ENCODE data around the gene LGALS7B. TPM values are rescaled to one million over a fixed set of nuclear protein-coding genes. Genes with fewer than 3 reads are reported as not detected.

The LGALS7B gene
- total and polyA plus RNA-seq, 2 donors (not counting 1 experiment from before 2014, with no cell fraction given): not detected

- no peak overlapping the region for H3K4me3 ChIP-seq (ENCODE audit: control extremely low read depth in 1 of 5, extremely low read depth in 1 of 5, insufficient read depth in 1 of 5, low read depth in 2 of 5, low read length in 4 of 5)
- intact Hi-C loops (cut with micrococcal nuclease): loop anchor here (10.0 kb wide), 1 partner anchor 64 kb away; no protein-coding TSS in a partner anchor
- no peak overlapping the region for H3K27ac ChIP-seq (ENCODE audit: low read length in 2 of 2)
- TF ChIP-seq EZH2 (IDR thresholded peaks at IDR 0.05; ENCODE audit: borderline replicate concordance, insufficient read depth, low read depth, low read length, poor library complexity, severe bottlenecking) (no peak), CTCF (IDR thresholded peaks at IDR 0.05) (no peak)
- no peak overlapping the region for H3K27ac Mint-ChIP-seq
- H3K79me2 ChIP-seq (ENCODE audit: control insufficient read depth, insufficient read depth, low read length): no peaks in the 10 kb centered on the region
- no peaks in the 10 kb centered on the region for H4K20me1 ChIP-seq (ENCODE audit: control insufficient read depth, insufficient read depth, low read length, poor library complexity, severe bottlenecking)
- no peaks in the 10 kb centered on the region for H3K9me3 ChIP-seq (ENCODE audit: control extremely low read depth in 1 of 3, control insufficient read depth in 2 of 3, insufficient read depth in 1 of 3, low read length in 2 of 3)
- H3K9ac ChIP-seq (ENCODE audit: low read length): no peak overlapping the region
- no peak overlapping the region for H3K4me3 Mint-ChIP-seq
- no peak for ATAC-seq (ENCODE audit: low read depth)
- ChIA-PET POLR2A (interaction anchor here (0.5 kb wide), 1 partner anchor 77 kb away, joined by 3 read pairs; no protein-coding TSS in a partner anchor), CTCF (interaction anchor here (1.2 kb wide), 1 partner anchor 89 kb away, joined by 4 read pairs; no protein-coding TSS in a partner anchor)
- H3K4me1 Mint-ChIP-seq: no peaks in the 10 kb centered on the region
- H3K27me3 ChIP-seq (replicated peaks in 1 of 4; ENCODE audit: control extremely low read depth in 1 of 4, control insufficient read depth in 3 of 4, insufficient read depth in 4 of 4, low read length in 3 of 4): no peaks in the 10 kb centered on the region
- H3K36me3 ChIP-seq (replicated peaks in 1 of 2; ENCODE audit: control extremely low read depth in 1 of 2, control insufficient read depth in 1 of 2, extremely low read depth in 1 of 2, insufficient read depth in 2 of 2, low read length in 1 of 2): no peaks in the 10 kb centered on the region
- H3K4me2 ChIP-seq (replicated peaks; ENCODE audit: low read depth, low read length, poor library complexity, severe bottlenecking): no peak overlapping the region
- no peak for DNase-seq
- WGBS (ENCODE audit: insufficient coverage): 100% methylated on average over 3 of the region's 10 CpGs
- no peaks in the 10 kb centered on the region for H3K27me3 Mint-ChIP-seq
- no peaks in the 10 kb centered on the region for H3K9me3 Mint-ChIP-seq (ENCODE audit: insufficient read depth)
- no peaks in the 10 kb centered on the region for H3K4me1 ChIP-seq (ENCODE audit: control insufficient read depth in 2 of 2, insufficient read depth in 2 of 2, low read length in 2 of 2)
- no peak overlapping the region for H2AFZ ChIP-seq (ENCODE audit: insufficient read depth, low read depth, low read length, poor library complexity, severe bottlenecking)
Measured at GRCh38 chr19:38799104-38799503, 10.1 kb downstream of the LGALS7B start.

GRCh38 chr19:38800577-38801347, 11.8 kb downstream of the LGALS7B start:
- no peak overlapping the region for H3K27ac ChIP-seq (ENCODE audit: low read length in 2 of 2)
- Mint-ChIP-seq H3K4me1 (peaks cover 4% of the 10 kb centered on the region), H3K27me3 (no peaks in the 10 kb centered on the region), H3K27ac (no peak overlapping the region), H3K9me3 (ENCODE audit: insufficient read depth) (no peaks in the 10 kb centered on the region), H3K4me3 (no peak overlapping the region)
- H3K36me3 ChIP-seq (replicated peaks in 1 of 2; ENCODE audit: control extremely low read depth in 1 of 2, control insufficient read depth in 1 of 2, extremely low read depth in 1 of 2, insufficient read depth in 2 of 2, low read length in 1 of 2): no peaks in the 10 kb centered on the region
- intact Hi-C loops (cut with micrococcal nuclease): no loop called here
- H3K9ac ChIP-seq (ENCODE audit: low read length): no peak overlapping the region
- no peaks in the 10 kb centered on the region for H3K9me3 ChIP-seq (ENCODE audit: control extremely low read depth in 1 of 3, control insufficient read depth in 2 of 3, insufficient read depth in 1 of 3, low read length in 2 of 3)
- no peak overlapping the region for H2AFZ ChIP-seq (ENCODE audit: insufficient read depth, low read depth, low read length, poor library complexity, severe bottlenecking)
- 95% methylated on average over 4 of the region's 5 CpGs for WGBS (ENCODE audit: insufficient coverage)
- no peak overlapping the region for H3K4me3 ChIP-seq (ENCODE audit: control extremely low read depth in 1 of 5, extremely low read depth in 1 of 5, insufficient read depth in 1 of 5, low read depth in 2 of 5, low read length in 4 of 5)
- ATAC-seq (ENCODE audit: low read depth): no peak
- POLR2A ChIA-PET: no interaction called here
- TF ChIP-seq EZH2 (IDR thresholded peaks at IDR 0.05; ENCODE audit: borderline replicate concordance, insufficient read depth, low read depth, low read length, poor library complexity, severe bottlenecking): no peak
- no peak for TF ChIP-seq CTCF (IDR thresholded peaks at IDR 0.05)
- DNase-seq: no peak
- H3K27me3 ChIP-seq (replicated peaks in 1 of 4; ENCODE audit: control extremely low read depth in 1 of 4, control insufficient read depth in 3 of 4, insufficient read depth in 4 of 4, low read length in 3 of 4): no peaks in the 10 kb centered on the region
- H4K20me1 ChIP-seq (ENCODE audit: control insufficient read depth, insufficient read depth, low read length, poor library complexity, severe bottlenecking): no peaks in the 10 kb centered on the region
- CTCF ChIA-PET: interaction anchor here (0.8 to 1.0 kb wide), 2 partner anchors 33 to 673 kb away, joined by 3 read pairs; no protein-coding TSS in a partner anchor
- no peak overlapping the region for H3K4me2 ChIP-seq (replicated peaks; ENCODE audit: low read depth, low read length, poor library complexity, severe bottlenecking)
- H3K79me2 ChIP-seq (ENCODE audit: control insufficient read depth, insufficient read depth, low read length): no peaks in the 10 kb centered on the region
- H3K4me1 ChIP-seq (ENCODE audit: control insufficient read depth in 2 of 2, insufficient read depth in 2 of 2, low read length in 2 of 2): peaks cover 3 to 4% of the 10 kb centered on the region in 2 donors

Measured in B cell (primary cell).